Activated CD8-positive, alpha-beta memory T cell treated with anti-CD3 and anti-CD28 coated beads for 4 hours (primary cell): Measurements from ENCODE around the gene CD6.

Experiments used
- DNase-seq, 2 donors: peaks; one replicate each; pipeline ENCODE4 v3.0.0-alpha.2; 2020; ENCODE audit warnings: low read depth in 2 of 2

Gene CD6

GRCh38 chr11:61008971-61009370 lies 37.5 kb downstream of the CD6 start:
- no peak for DNase-seq

GRCh38 chr11:61009392-61010275 lies 38.2 kb downstream of the CD6 start:
- DNase-seq, result no peak

GRCh38 chr11:61010466-61011228 lies 39.2 kb downstream of the CD6 start:
- no peak for DNase-seq

- DNase-seq, result no peak
These were observed 39.9 kb downstream of the CD6 start for GRCh38 chr11:61011229-61011870.

GRCh38 chr11:61011950-61012736 lies 40.7 kb downstream of the CD6 start:
- no peak for DNase-seq

- no peak for DNase-seq
These were observed 41.3 kb downstream of the CD6 start for GRCh38 chr11:61012737-61013215.

- DNase-seq, result no peak
These were observed 46.6 kb downstream of the CD6 start for GRCh38 chr11:61018059-61018458.

GRCh38 chr11:61019037-61019831 lies 47.8 kb downstream of the CD6 start:
- DNase-seq, result no peak

GRCh38 chr11:61019832-61020405 lies 48.4 kb downstream of the CD6 start:
- DNase-seq, result no peak

- DNase-seq, result no peak
These were observed 49.2 kb downstream of the CD6 start for GRCh38 chr11:61020551-61021235.

GRCh38 chr11:61021661-61022212 lies 50.3 kb downstream of the CD6 start:
- DNase-seq, result peak; percentile 73 to 75

- DNase-seq, result no peak
These were observed 51.0 kb downstream of the CD6 start for GRCh38 chr11:61022311-61023085.

GRCh38 chr11:61023086-61023965 lies 51.8 kb downstream of the CD6 start:
- peak; percentile 40 to 52 for DNase-seq

GRCh38 chr11:61023966-61024295 lies 52.5 kb downstream of the CD6 start:
- no peak for DNase-seq

- DNase-seq, result no peak
These were observed 53.7 kb downstream of the CD6 start for GRCh38 chr11:61024938-61025820.

GRCh38 chr11:61025821-61026120 lies 54.3 kb downstream of the CD6 start:
- DNase-seq, result no peak
